Esophagus squamous epithelium (tissue), 4 donors: Measurements from ENCODE around the gene PITPNB.

Source experiments
- CTCF ChIP-seq, 6 experiments: fragments of 450-650 bp in 4 of 6; fragments of 200-600 bp in 2 of 6; sonication (generic) in 2 of 6; IDR thresholded peaks; one replicate each; pipeline ENCODE4 v1.5.1; 2016 to 2019; ENCODE audit warnings: antibody characterized with exemption in 6 of 6, mild to moderate bottlenecking in 4 of 6, moderate library complexity in 4 of 6
- POLR2A ChIP-seq, 4 donors: fragments of 450-650 bp; IDR thresholded peaks; one replicate each; pipeline ENCODE4 v1.6.1; 2017; ENCODE audit warnings: antibody characterized with exemption in 4 of 4, mild to moderate bottlenecking in 4 of 4, moderate library complexity in 3 of 4

GRCh38 chr22:27937453-27937852 lies 18.4 kb upstream of the PITPNB start:
- TF ChIP-seq POLR2A (IDR thresholded peaks at IDR 0.05) = no peak
- no peak for TF ChIP-seq CTCF (IDR thresholded peaks at IDR 0.05)
